Right lobe of liver (tissue), 4 donors: ENCODE measurements around the gene NAALADL2.

Experiments
- CTCF ChIP-seq, 4 donors: fragments of 200-600 bp in 3 of 4; fragments of 450-650 bp in 1 of 4; IDR thresholded peaks; one replicate each; pipeline versions ENCODE4 v1.5.1 to v1.8.0; 2016 to 2022; ENCODE audit warnings: antibody characterized with exemption in 4 of 4, mild to moderate bottlenecking in 2 of 4
- POLR2A ChIP-seq: fragments of 450-650 bp; IDR thresholded peaks from one replicate; pipeline ENCODE4 v1.6.1; 2017; ENCODE audit warnings: antibody characterized with exemption, mild to moderate bottlenecking
- donor health status: DM: no; HTN: no; CAD: no.
- donor health status: DM: no; HTN: no; CAD: no.
- donor health status: DM: no; HTN: yes; CAD: no.

DNA sequence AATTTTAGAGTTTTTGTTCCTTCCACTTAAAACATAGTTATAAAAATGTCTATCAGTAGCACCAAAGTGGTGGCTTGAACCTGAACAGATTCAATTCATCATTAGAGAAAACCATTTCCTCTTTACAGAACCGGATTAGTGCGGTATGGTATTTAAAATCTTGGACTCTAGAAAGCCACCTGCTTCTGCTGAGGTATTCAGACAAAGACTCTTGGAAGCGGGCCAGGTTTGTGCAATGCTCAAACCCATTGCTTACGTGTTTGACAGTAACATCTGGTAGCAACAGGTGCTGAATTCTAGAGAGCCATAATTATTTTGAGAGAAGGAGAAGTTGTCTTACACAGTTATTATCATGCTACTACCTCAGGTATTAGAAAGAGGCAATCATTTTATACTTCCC lies 290.5 kb downstream of the NAALADL2 start:
- TF ChIP-seq POLR2A (no peak), CTCF (IDR thresholded peaks at IDR 0.05) (no peak)
